A673 (cell line): ENCODE measurements around the gene SRSF2. TPM values are rescaled to one million over a fixed set of nuclear protein-coding genes. Genes with fewer than 3 reads are reported as not detected.

Experiments used
- BruUV-seq: library from RNA; stranded (reverse); fragments of 400-500 nt; replicated peaks from 2 replicates; lab custom pipeline; 2021; lab: Mats Ljungman, UMichigan
- CTCF ChIA-PET: fragments of 300-600 bp; sonication (Branson Sonifier 250); formaldehyde crosslinking; loops from one replicate; lab custom pipeline; 2022; ENCODE audit warnings: antibody characterized with exemption; lab: Charles Lee
- POLR2A ChIA-PET: fragments of 300-600 bp; sonication (Branson Sonifier 250); formaldehyde crosslinking; loops from one replicate; lab custom pipeline; 2022; ENCODE audit warnings: antibody characterized with exemption; ENCODE audit not compliant: low non-redundant PET; lab: Charles Lee
- DNase-seq: peaks from one replicate; pipeline ENCODE4 v3.0.0-alpha.2; 2015; ENCODE audit warnings: low spot score
- H3K27ac ChIP-seq: fragments of 200-600 bp; sonication (generic); 2 replicates; pipeline ENCODE4 v1.5.1; 2016; ENCODE audit warnings: mixed run types, low read depth, mild to moderate bottlenecking, mixed read lengths, antibody characterized with exemption, low read length; ENCODE audit not compliant: poor library complexity, severe bottlenecking
- H3K27me3 ChIP-seq: fragments of 200-600 bp; sonication (generic); replicated peaks from 2 replicates; pipeline ENCODE4 v1.6.1; 2017; ENCODE audit warnings: mixed run types, low read depth, mild to moderate bottlenecking, mixed read lengths, antibody characterized with exemption, low read length; ENCODE audit not compliant: insufficient read depth, poor library complexity
- H3K36me3 ChIP-seq: fragments of 200-600 bp; sonication (generic); 2 replicates; pipeline ENCODE4 v1.6.1; 2016; ENCODE audit warnings: mixed run types, mild to moderate bottlenecking, mixed read lengths, antibody characterized with exemption, low read length; ENCODE audit not compliant: insufficient read depth, poor library complexity, severe bottlenecking
- H3K4me1 ChIP-seq: fragments of 200-600 bp; sonication (generic); 2 replicates; pipeline ENCODE4 v1.6.1; 2017; ENCODE audit warnings: mixed run types, mild to moderate bottlenecking, mixed read lengths, antibody characterized with exemption, low read length; ENCODE audit not compliant: insufficient read depth, poor library complexity, severe bottlenecking
- H3K4me3 ChIP-seq: fragments of 200-600 bp; sonication (generic); 2 replicates; pipeline ENCODE4 v1.5.1; 2016; ENCODE audit warnings: low read depth, mixed run types, mild to moderate bottlenecking, mixed read lengths, low read length; ENCODE audit not compliant: poor library complexity, severe bottlenecking
- H3K9me3 ChIP-seq: fragments of 200-600 bp; sonication (generic); 2 replicates; pipeline ENCODE4 v1.6.1; 2016; ENCODE audit warnings: mixed run types, low read depth, mild to moderate bottlenecking, mixed read lengths, antibody characterized with exemption, low read length; ENCODE audit not compliant: poor library complexity, severe bottlenecking
- EZH2 ChIP-seq: fragments of 200-600 bp; sonication (generic); IDR thresholded peaks from 2 replicates; pipeline ENCODE4 v1.6.1; 2017; ENCODE audit warnings: borderline replicate concordance, low read depth, mild to moderate bottlenecking, mixed read lengths, antibody characterized with exemption, low read length; ENCODE audit not compliant: poor library complexity, severe bottlenecking
- intact Hi-C: fragments of 100-400 bp; cut with micrococcal nuclease; formaldehyde crosslinking; loops from one replicate; pipeline ENCODE4 v1.10.0; 2022; ENCODE audit not compliant: unreplicated experiment
- total RNA-seq: library from RNA; stranded (reverse); gene quantifications from 2 replicates; pipeline ENCODE4 v1.2.3, GENCODE V29; 2021
- TF ChIP-seq, protein P1 (sequence below): fragments of 300-800, 200-600 bp; sonication (generic); conservative IDR thresholded peaks from 2 replicates; pipeline ENCODE4 v1.5.1; 2017; ENCODE audit warnings: low read depth, mild to moderate bottlenecking, antibody characterized with exemption, low read length, moderate library complexity, mixed read lengths

Gene SRSF2
- total RNA-seq, 1 experiment from 2014 or later = 406 TPM

DNA sequence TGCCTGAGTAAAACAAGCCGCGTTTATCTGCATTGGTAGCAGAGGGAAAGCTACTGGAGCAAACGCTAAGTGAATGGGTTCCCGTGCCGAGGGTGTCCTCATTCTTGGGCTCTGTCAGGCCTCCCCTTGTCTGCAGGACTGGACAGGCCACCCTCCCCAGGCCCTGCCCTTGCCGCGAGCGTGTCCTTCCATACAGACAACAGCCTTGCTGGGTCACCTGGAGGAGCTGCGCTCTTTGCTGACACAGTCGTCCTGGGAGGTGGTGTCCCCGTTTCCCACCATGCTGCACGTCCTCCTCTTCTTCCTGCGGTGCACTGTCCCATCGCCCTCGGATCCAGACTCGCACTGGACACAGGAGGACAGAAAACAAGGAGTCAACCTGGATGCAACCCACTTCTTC lies 18.6 kb downstream of the SRSF2 start:
- Histone ChIP-seq H3K9me3 (no peaks in the 10 kb centered on the region), H3K4me3 (no peak overlapping the region), H3K27me3 (no peaks in the 10 kb centered on the region), H3K27ac (no peak overlapping the region), H3K36me3 (peaks cover 64% of the 10 kb centered on the region), H3K4me1 (peaks cover 31% of the 10 kb centered on the region)
- TF ChIP-seq, protein P1, sequence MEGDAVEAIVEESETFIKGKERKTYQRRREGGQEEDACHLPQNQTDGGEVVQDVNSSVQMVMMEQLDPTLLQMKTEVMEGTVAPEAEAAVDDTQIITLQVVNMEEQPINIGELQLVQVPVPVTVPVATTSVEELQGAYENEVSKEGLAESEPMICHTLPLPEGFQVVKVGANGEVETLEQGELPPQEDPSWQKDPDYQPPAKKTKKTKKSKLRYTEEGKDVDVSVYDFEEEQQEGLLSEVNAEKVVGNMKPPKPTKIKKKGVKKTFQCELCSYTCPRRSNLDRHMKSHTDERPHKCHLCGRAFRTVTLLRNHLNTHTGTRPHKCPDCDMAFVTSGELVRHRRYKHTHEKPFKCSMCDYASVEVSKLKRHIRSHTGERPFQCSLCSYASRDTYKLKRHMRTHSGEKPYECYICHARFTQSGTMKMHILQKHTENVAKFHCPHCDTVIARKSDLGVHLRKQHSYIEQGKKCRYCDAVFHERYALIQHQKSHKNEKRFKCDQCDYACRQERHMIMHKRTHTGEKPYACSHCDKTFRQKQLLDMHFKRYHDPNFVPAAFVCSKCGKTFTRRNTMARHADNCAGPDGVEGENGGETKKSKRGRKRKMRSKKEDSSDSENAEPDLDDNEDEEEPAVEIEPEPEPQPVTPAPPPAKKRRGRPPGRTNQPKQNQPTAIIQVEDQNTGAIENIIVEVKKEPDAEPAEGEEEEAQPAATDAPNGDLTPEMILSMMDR = no peak
- no peak for TF ChIP-seq EZH2
- POLR2A ChIA-PET = interaction anchor here (0.6 kb wide), 1 partner anchor 20 kb away, joined by 4 read pairs; no protein-coding TSS in a partner anchor
- BruUV-seq = no TSS peak
- CTCF ChIA-PET = no interaction called here
- DNase-seq = no peak
- intact Hi-C loops = loop anchor here (10.0 kb wide), 1 partner anchor 154 kb away; a partner anchor contains a TSS

DNA sequence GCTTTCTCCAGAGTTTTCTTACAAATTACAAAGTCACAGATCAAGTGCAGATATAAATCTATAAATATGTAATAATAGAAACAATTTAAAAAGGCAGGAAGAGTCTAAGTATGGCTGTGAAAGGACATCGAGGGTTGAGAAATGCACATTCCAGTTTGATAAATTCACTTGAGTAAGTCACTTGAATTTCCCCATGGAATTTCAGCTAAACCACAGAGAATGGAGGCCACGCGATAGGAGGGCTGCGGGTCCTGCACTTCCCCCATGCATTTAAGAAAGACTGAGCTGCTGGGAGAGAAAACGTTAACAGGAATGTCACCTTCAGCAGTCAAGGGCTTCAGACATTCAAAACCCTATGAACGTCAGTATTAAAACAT lies 20.3 kb downstream of the SRSF2 start:
- ChIA-PET POLR2A (no interaction called here), CTCF (interaction anchor here (0.6 kb wide), 1 partner anchor 201 kb away, joined by 4 read pairs; no protein-coding TSS in a partner anchor)
- Histone ChIP-seq H3K9me3 (no peaks in the 10 kb centered on the region), H3K4me1 (peaks cover 32% of the 10 kb centered on the region), H3K27me3 (no peaks in the 10 kb centered on the region), H3K36me3 (peaks cover 48% of the 10 kb centered on the region), H3K4me3 (no peak overlapping the region), H3K27ac (peak overlapping the region; percentile 94)
- intact Hi-C loops = loop anchor here (10.0 kb wide), 1 partner anchor 152 kb away; a partner anchor contains a TSS
- BruUV-seq = no TSS peak
- DNase-seq = peak; percentile 66
- no peak for TF ChIP-seq EZH2
- TF ChIP-seq, protein P1 = no peak

DNA sequence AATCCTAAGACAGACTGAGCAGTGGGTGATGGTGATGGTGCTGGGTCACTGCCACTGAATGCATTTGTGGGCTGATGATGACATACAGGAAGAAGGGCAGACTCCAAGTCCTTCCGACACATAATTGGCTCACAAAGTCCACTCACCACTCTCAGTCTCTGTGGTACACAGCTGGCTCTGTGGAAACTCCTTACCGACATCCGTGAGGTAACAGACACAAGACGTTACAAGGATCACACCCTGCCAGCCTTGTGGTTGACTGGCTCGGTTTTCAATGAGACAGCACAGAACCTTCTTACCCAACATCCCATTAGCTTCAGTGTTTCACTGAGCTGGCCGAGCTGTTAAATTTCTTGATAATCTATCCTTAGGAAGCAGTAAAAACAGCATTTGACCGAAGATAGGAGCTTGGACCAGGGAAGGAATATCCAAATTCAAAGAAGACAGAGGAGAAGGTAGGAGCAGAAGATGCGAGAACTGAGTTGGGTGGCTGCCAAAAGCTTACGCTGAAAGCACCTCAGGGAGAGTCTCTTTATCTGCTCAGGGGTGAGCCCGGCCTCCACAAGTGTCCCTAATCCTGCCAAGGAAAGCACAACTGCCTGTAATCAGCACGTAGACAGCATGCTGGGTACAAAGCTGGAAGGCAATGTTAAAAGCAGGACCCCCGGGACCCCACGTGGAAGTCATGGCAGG lies 20.8 kb downstream of the SRSF2 start:
- BruUV-seq = no TSS peak
- Histone ChIP-seq H3K9me3 (no peaks in the 10 kb centered on the region), H3K4me3 (no peak overlapping the region), H3K36me3 (peaks cover 43% of the 10 kb centered on the region), H3K27ac (peak overlapping the region; percentile 94), H3K27me3 (no peaks in the 10 kb centered on the region), H3K4me1 (peaks cover 37% of the 10 kb centered on the region)
- DNase-seq = peak; percentile 93
- ChIA-PET POLR2A (no interaction called here), CTCF (interaction anchor here (0.6 kb wide), 1 partner anchor 19 kb away, joined by 8 read pairs; no protein-coding TSS in a partner anchor)
- no peak for TF ChIP-seq EZH2
- TF ChIP-seq, protein P1 = no peak
- intact Hi-C loops = loop anchor here (10.0 kb wide), 1 partner anchor 151 kb away; a partner anchor contains a TSS
